AML-193 (cell line): ENCODE results near the gene LMOD3.

Source experiments
- DNase-seq, 2 experiments: peaks; one replicate each; lab custom pipeline; 2025; lab: John Stamatoyannopoulos, UW

LMOD3 gene

DNA sequence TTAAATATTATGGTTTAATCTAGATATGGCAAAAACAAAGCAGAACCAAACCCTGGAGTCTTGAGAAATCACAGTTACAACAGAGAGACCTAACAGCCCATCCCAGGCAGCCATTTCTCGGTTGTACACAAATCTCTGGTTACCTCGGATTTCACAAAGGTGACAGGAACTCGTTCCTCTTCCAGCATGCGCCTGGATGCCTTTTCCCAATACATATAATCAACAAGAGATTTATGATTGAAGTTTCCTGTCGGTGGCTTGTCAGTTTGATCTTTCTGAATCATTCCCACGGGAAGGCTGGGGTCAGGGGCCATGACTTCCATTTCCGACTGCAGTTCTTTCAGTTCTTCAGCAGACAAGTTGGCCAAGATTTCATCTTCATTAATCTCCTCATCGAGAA, 445 bp downstream of the LMOD3 start:
- no peak for DNase-seq

DNA sequence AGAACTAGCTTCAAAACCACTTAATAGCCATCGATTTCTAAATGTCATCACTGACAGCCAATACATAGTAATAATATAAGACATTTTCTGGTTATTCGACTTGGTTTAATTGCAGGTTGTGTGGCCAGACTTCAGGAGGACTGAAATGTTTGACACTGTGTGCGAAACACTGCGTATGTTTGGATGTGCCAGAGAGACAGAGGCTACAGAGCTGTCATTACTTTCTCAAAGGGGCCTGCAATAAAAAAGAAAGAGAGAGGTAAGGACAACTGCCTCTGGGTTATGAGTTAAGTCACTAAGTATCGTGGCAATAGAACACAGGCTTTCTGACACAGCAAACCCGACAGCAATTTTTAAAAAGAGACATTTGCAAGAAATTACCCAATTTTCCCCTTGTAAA, 882 bp downstream of the LMOD3 start:
- no peak for DNase-seq

- DNase-seq, result peak; percentile 83 to 87
Measured at GRCh38 chr3:69120879-69121464, 1.4 kb downstream of the LMOD3 start.

GRCh38 chr3:69119681-69120080, 2.7 kb downstream of the LMOD3 start:
- no peak for DNase-seq

GRCh38 chr3:69119138-69119537, 3.3 kb downstream of the LMOD3 start:
- DNase-seq, result no peak

- no peak for DNase-seq
Measured at GRCh38 chr3:69118555-69118954, 3.8 kb downstream of the LMOD3 start.

- no peak for DNase-seq
Measured at GRCh38 chr3:69116897-69117296, 5.5 kb downstream of the LMOD3 start.

GRCh38 chr3:69116162-69116561, 6.2 kb downstream of the LMOD3 start:
- no peak for DNase-seq

DNA sequence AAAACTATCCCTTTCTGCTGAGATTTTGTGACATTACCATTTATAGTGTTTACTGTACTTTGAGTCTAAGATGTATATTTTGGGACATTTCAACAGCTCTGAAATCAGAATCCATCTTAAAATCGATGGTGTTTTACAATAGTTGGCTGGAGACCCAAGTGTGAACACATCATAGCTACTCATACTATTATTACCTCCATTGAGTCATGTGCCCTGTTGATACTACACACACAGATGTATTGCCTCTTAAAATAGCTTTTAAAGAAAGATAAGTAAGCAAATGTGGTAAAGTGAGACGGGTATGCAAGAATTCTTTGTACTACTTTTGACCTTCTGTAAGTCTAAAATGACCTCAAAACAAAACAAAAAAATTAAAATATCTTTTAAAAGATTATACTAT, 6.7 kb downstream of the LMOD3 start:
- no peak for DNase-seq

DNA sequence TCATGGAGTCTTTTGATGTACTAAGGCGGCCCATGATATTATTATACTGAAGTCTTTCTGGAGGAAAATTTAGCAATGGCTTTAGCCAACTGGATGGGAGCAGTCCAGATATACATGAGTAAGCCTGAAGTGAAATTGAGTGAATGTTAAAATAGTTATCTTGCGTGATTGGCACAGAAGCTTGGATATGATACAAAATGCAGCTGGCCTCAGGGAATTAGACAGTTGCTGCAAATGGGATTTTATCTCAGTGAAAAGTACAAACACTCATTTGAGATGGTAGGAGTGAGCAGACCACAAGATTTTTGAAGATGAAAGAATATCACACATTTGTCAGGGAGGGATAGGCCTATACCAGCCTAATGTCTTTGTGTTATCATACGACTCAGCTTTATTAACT, 8.9 kb downstream of the LMOD3 start:
- DNase-seq, result no peak

DNA sequence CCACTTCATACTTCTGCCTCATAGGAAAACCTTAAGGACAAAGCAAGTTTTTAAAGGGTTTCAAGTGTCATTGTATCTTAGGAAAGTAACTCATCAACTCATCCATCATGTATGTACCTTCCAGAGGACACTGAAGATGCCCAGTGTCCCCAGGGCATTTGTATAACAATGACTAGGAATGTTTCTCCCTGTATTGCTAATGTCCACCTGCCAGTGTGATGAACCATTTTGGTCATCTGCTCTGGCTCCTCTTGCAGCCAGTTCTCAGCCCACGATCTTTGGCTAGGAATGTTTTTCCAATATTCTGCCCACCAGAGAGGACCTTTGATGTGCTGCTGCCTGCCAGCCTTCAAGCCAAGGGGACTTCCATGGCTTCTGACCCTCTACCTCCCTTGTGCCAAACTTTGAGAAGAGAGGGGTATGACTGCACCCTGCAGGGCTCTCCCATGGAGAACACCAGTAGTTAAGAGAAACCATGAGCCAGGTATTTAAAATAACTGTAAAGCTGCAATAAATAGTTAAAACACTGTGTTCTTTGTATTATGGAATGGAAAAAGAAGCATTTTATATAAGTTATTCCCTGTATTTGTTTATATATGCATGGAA, 11.4 kb downstream of the LMOD3 start:
- DNase-seq, result peak in 1 of 2 experiments; percentile 11

- DNase-seq, result no peak
Measured at GRCh38 chr3:69108811-69109210, 13.6 kb downstream of the LMOD3 start.

DNA sequence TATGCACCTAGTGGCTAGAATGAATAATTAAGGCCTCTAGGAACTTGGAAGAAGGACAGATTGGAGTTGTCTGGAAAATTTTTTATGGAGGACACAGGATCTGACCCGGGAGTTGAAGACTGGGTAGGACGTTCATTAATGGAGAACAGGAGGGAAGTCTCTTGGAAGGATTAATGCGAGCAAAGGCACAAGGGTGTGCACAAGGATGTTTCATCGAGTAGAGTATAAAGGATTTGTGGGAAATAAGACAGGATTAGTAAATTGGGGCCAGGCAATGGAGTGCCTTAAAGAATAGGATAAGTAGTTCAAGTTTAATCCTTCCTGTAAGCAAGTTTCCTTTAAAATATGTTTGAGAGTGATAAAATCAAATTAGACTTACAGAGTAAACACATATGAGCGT, 14.6 kb downstream of the LMOD3 start:
- DNase-seq, result no peak

DNA sequence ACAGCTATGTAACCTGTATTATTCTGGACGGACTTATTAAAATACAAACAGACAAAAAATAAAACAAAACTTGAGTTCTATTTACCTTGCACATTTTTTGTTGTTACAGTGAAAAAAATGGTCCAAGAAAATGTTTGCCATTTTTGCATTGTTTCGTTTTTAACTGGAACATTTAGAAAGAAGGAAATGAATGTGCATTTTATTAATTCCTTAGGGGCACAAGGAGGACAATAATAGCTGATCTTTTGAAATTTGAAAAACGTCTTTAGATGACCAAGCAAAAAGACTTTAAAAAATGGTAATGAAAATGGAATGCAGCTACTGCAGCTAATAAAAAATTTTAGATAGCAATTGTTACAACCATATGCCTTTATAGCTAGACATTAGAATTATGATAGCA, 17.1 kb downstream of the LMOD3 start:
- no peak for DNase-seq

DNA sequence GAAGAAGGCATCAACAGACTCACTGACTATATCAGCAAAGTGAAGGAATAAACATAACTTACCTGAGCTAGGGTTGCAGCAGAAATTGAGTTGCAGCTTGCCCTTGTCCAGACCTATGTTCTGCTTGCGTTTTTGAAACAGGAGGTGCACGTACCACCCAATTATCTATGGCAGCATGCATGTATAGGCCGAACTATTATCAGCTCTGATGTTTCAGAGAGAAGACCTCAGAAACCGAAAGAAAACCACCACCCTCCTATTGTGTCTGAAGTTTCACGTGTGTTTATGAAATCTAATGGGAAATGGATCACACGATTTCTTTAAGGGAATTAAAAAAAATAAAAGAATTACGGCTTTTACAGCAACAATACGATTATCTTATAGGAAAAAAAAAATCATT, 17.8 kb downstream of the LMOD3 start:
- DNase-seq, result no peak

DNA sequence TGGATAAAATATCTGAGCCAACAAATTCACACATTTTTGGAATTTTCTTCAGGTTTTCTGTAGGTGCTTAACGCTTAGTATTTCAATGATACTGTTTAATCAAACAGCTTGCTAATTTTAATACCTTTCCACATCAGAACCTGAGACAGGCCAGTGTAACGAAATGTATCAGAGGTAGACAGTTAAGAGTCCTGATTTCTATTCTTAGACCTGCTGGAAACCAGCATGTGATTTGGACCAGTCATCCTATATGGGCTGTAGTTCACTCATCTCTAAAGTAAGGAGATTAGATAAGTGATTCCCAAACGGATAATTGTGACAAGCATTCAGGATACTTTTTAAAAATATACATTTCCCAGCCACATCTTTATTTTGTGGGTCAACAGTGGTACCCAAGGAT, 19.3 kb downstream of the LMOD3 start:
- no peak for DNase-seq

- DNase-seq, result no peak
Measured at GRCh38 chr3:69102384-69102783, 20.0 kb downstream of the LMOD3 start.

DNA sequence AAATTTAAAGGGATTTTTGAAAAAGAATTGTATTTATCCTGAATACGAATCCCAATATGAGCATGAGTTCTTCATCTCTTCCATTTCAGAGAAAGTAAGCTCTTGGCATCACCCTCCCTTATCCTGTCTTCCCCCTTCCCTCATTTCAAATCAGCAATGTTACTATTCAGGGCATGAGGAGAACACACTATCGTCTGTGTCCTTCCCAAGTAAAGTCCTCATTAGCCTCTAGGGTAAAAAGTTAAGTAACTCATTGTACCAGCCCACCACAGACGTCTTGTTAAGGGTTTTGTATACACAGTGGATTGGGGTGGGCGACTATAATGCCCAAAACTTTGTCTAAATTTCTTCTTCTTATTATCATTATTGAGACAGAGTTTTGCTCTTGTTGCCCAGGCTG, 22.8 kb downstream of the LMOD3 start:
- DNase-seq, result no peak

GRCh38 chr3:69097407-69098086, 24.8 kb downstream of the LMOD3 start:
- peak; percentile 44 to 56 for DNase-seq

DNA sequence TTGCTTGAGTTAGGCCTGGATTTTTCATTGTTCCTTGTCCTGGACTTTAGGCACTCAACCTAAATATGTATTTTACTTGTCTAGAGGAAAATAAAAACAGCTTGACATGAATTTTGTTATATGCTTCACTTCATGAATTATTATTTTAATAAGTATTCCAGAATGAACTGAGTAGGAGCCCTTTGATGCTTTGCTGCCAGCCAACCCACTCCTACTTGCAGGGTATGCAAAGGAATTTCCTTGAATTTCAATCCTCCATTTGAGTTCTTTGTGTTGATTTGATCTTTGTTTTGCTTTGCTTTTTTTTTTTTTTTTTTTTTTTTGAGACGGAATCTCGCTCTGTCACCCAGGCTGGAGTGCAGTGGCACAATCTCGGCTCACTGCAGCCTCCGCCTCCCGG, 26.1 kb downstream of the LMOD3 start:
- DNase-seq, result no peak

DNA sequence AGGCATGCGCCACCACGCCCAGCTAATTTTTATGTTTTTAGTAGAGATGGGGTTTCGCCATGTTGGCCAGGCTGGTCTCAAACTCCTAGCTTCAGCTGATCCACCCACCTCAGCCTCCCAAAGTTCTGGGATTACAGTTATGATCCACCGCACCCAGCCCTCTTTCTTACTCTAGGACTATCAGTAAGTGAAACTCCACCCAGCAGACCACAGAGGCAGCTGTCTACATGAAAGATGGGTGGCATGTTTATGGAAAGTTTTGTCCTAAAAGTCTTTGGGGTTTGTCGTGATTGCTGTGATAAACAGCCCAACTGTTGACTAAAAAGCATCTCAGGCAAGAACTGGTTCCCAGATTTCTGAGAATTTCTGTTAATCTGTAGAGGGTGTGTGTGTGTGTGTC, 26.8 kb downstream of the LMOD3 start:
- DNase-seq, result no peak

GRCh38 chr3:69094467-69095205, 27.8 kb downstream of the LMOD3 start:
- peak; percentile 83 for DNase-seq

DNA sequence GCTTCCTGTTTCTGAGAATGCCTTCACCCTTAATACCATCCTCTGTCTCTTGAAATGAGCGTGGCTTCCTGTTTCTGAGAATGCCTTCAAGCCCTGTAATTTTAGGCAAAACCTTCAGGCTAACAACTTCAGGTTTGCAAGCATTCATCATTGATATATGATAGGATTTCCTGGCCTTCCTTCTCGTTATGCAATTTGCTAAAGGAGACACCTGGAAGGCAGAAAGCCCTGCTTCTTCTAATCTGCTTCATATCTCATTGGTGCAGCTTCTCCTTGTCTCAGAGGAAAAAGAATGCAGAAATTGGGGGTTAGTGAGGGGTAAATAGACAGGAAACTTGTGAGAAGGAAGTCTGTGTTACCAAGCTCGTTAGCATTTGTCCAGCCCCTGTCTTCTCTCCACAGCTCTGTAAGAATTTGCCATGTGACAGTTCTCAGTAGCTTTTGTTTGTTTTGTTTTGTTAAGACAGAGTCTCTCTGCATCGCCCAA, 30.3 kb downstream of the LMOD3 start:
- DNase-seq, result peak; percentile 74 to 80
